ENCODE data around the gene DNAJB8. TPM values are rescaled to one million over a fixed set of nuclear protein-coding genes. Genes with fewer than 3 reads are reported as not detected.

The DNAJB8 gene
- total and polyA plus RNA-seq, 2 experiments from 2014 or later: not detected

DNA sequence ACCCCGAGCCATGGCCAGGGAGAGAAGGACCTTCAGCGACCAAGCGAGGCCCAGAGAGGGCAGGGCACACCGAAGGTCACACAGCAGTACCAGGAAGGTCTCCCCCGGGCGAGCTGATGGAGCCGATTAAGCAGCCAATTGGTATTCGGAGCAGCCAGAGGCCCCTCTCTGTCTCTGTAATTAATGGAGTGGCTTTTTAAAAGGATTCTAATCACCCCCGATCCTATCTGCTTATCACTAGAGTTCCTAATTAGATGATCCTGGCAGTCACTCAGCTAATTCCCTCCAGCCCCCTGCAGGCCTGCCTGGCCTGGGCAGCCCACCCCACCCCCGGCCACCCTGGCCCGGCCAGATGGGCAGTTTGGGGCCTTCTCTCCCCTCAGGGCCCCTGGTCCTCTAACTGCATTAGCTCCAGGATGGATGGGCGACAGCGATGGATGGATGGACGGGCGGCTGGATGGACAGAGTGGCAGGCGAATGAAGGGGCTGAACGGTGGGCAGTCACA, 1.6 kb upstream of the DNAJB8 start:
- Histone ChIP-seq H3K79me2 (no peaks in the 10 kb centered on the region), H3K27me3 (peaks cover 43% of the 10 kb centered on the region), H3K9me2 (replicated peaks; ENCODE audit: insufficient read depth) (no peaks in the 10 kb centered on the region), H3K9me3 (ENCODE audit: low read depth) (no peaks in the 10 kb centered on the region), H3K4me3 (no peak overlapping the region), H4K20me1 (ENCODE audit: insufficient read depth, poor library complexity, severe bottlenecking) (no peaks in the 10 kb centered on the region), H3K4me1 (ENCODE audit: insufficient read depth) (no peaks in the 10 kb centered on the region), H3K4me2 (no peak overlapping the region), H2AFZ (no peak overlapping the region), H3K36me3 (replicated peaks; ENCODE audit: insufficient read depth, low read depth) (no peaks in the 10 kb centered on the region), H3K27ac (no peak overlapping the region)
- no peak for DNase-seq (ENCODE audit: low spot score)
- WGBS (ENCODE audit: low lambda C conversion rate, missing lambda C conversion rate): 67% methylated on average over 16 of the region's 17 CpGs
- TF ChIP-seq EZH2 (IDR thresholded peaks at IDR 0.05; ENCODE audit: borderline replicate concordance) (no peak), EZH2phosphoT487 (IDR thresholded peaks at IDR 0.05; ENCODE audit: low read depth, severe bottlenecking, unreplicated experiment) (no peak)
- TF ChIP-seq, protein P1, sequence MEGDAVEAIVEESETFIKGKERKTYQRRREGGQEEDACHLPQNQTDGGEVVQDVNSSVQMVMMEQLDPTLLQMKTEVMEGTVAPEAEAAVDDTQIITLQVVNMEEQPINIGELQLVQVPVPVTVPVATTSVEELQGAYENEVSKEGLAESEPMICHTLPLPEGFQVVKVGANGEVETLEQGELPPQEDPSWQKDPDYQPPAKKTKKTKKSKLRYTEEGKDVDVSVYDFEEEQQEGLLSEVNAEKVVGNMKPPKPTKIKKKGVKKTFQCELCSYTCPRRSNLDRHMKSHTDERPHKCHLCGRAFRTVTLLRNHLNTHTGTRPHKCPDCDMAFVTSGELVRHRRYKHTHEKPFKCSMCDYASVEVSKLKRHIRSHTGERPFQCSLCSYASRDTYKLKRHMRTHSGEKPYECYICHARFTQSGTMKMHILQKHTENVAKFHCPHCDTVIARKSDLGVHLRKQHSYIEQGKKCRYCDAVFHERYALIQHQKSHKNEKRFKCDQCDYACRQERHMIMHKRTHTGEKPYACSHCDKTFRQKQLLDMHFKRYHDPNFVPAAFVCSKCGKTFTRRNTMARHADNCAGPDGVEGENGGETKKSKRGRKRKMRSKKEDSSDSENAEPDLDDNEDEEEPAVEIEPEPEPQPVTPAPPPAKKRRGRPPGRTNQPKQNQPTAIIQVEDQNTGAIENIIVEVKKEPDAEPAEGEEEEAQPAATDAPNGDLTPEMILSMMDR (IDR thresholded peaks at IDR 0.05; ENCODE audit: poor library complexity): no peak

DNA sequence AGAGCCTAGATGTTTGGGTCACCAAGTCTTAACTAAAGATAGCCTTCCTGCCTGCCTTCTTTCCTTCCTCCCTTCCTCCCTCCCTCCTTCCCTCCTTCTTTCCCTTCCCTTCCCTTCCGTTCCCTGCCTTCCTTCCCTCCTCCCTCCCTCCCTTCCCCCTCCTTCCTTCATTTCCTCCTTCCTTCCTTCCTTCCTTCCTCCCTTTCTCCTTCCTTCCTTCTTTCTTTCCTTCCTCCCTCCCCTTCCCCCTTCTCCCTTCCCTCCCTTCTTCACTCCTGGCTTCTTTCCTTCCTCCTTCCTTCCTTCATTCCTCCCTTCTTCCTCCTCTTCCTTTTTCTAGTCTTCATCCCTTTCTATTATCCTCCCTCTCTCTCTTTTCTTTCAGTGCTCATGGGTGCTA, 2.0 kb downstream of the DNAJB8 start:
- Histone ChIP-seq H2AFZ (no peak overlapping the region), H3K79me2 (no peaks in the 10 kb centered on the region), H3K27ac (no peak overlapping the region), H3K36me3 (replicated peaks; ENCODE audit: insufficient read depth, low read depth) (no peaks in the 10 kb centered on the region), H3K9me3 (ENCODE audit: low read depth) (no peaks in the 10 kb centered on the region), H3K4me2 (no peak overlapping the region), H3K27me3 (peaks cover 24% of the 10 kb centered on the region), H3K9me2 (replicated peaks; ENCODE audit: insufficient read depth) (no peaks in the 10 kb centered on the region), H3K4me1 (ENCODE audit: insufficient read depth) (no peaks in the 10 kb centered on the region), H4K20me1 (ENCODE audit: insufficient read depth, poor library complexity, severe bottlenecking) (no peaks in the 10 kb centered on the region), H3K4me3 (no peak overlapping the region)
- no peak for DNase-seq (ENCODE audit: low spot score)
- no CpG with 5 or more reads among the region's 1 CpG for WGBS (ENCODE audit: low lambda C conversion rate, missing lambda C conversion rate)
- no peak for TF ChIP-seq EZH2phosphoT487 (IDR thresholded peaks at IDR 0.05; ENCODE audit: low read depth, severe bottlenecking, unreplicated experiment)
- no peak for TF ChIP-seq EZH2 (IDR thresholded peaks at IDR 0.05; ENCODE audit: borderline replicate concordance)
- TF ChIP-seq, protein P1 (IDR thresholded peaks at IDR 0.05; ENCODE audit: poor library complexity): no peak

DNA sequence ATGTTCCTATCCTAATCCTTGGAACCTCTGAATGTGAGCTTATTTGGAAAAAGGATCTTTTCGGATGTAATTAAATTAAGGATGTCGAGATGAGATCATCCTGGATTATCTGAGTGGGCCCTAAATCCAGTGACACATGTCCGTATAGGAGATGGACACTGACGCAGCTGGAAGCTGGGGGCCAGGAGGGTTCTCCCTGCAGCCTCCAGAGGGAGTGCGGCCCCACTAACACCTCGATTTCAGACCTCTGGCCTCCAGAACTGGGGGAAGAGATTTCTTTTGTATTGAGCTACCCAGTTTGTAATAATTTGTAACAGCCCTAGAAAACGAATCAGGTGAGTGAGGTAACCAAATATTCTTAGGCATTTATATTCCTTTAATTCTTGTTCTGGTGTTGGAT, 2.5 kb downstream of the DNAJB8 start:
- Histone ChIP-seq H3K9me3 (ENCODE audit: low read depth) (no peaks in the 10 kb centered on the region), H3K4me3 (no peak overlapping the region), H4K20me1 (ENCODE audit: insufficient read depth, poor library complexity, severe bottlenecking) (no peaks in the 10 kb centered on the region), H3K79me2 (no peaks in the 10 kb centered on the region), H3K9me2 (replicated peaks; ENCODE audit: insufficient read depth) (no peaks in the 10 kb centered on the region), H3K4me1 (ENCODE audit: insufficient read depth) (no peaks in the 10 kb centered on the region), H2AFZ (no peak overlapping the region), H3K4me2 (no peak overlapping the region), H3K36me3 (replicated peaks; ENCODE audit: insufficient read depth, low read depth) (no peaks in the 10 kb centered on the region), H3K27ac (no peak overlapping the region), H3K27me3 (peaks cover 24% of the 10 kb centered on the region)
- WGBS (ENCODE audit: low lambda C conversion rate, missing lambda C conversion rate): 80% methylated on average over 7 of the region's 7 CpGs
- TF ChIP-seq EZH2 (IDR thresholded peaks at IDR 0.05; ENCODE audit: borderline replicate concordance) (no peak), EZH2phosphoT487 (IDR thresholded peaks at IDR 0.05; ENCODE audit: low read depth, severe bottlenecking, unreplicated experiment) (no peak)
- TF ChIP-seq, protein P1 (IDR thresholded peaks at IDR 0.05; ENCODE audit: poor library complexity): no peak
- no peak for DNase-seq (ENCODE audit: low spot score)

DNA sequence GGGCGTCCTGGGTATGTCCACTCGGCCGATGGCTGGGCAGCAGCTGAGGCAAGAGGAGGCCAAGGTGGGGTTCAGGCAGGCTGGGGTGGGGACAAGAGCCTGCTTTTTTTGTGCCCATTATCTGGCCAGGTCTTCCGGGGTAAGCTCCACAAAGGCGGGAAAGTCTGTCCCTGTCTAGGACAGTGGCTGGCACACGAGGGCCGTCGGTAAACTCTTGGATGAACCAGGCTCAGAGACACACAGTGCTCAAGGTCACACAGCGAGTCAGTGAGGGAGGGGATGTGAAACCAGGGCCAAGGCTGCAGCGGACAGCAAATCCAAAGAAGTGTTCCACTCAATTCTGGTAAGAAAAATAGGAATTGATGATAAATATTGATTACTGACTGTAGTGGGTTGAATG, 2.9 kb downstream of the DNAJB8 start:
- Histone ChIP-seq H3K27me3 (peaks cover 24% of the 10 kb centered on the region), H3K4me3 (no peak overlapping the region), H2AFZ (no peak overlapping the region), H4K20me1 (ENCODE audit: insufficient read depth, poor library complexity, severe bottlenecking) (no peaks in the 10 kb centered on the region), H3K4me1 (ENCODE audit: insufficient read depth) (no peaks in the 10 kb centered on the region), H3K9me2 (replicated peaks; ENCODE audit: insufficient read depth) (no peaks in the 10 kb centered on the region), H3K36me3 (replicated peaks; ENCODE audit: insufficient read depth, low read depth) (no peaks in the 10 kb centered on the region), H3K4me2 (no peak overlapping the region), H3K27ac (no peak overlapping the region), H3K9me3 (ENCODE audit: low read depth) (no peaks in the 10 kb centered on the region), H3K79me2 (no peaks in the 10 kb centered on the region)
- DNase-seq (ENCODE audit: low spot score): no peak
- WGBS (ENCODE audit: low lambda C conversion rate, missing lambda C conversion rate): 93% methylated on average over 10 of the region's 10 CpGs
- no peak for TF ChIP-seq EZH2phosphoT487 (IDR thresholded peaks at IDR 0.05; ENCODE audit: low read depth, severe bottlenecking, unreplicated experiment)
- TF ChIP-seq, protein P1 (IDR thresholded peaks at IDR 0.05; ENCODE audit: poor library complexity): no peak
- no peak for TF ChIP-seq EZH2 (IDR thresholded peaks at IDR 0.05; ENCODE audit: borderline replicate concordance)

All from hepatocyte (in vitro differentiated cells).